GM19023 (cell line): ENCODE data around the gene GRK5.
"Not testable (repeated sequence)": the region's sequence is repeated elsewhere in the genome, so short reads cannot be mapped to it uniquely, and the experiment has no call there.

Source experiments
- ATAC-seq: cut with Tn5 transposase; IDR thresholded peaks from one replicate; pipeline ENCODE4 v1.9.1; 2021; ENCODE audit warnings: mild to moderate bottlenecking, moderate library complexity; ENCODE audit not compliant: unreplicated experiment

The GRK5 gene

DNA sequence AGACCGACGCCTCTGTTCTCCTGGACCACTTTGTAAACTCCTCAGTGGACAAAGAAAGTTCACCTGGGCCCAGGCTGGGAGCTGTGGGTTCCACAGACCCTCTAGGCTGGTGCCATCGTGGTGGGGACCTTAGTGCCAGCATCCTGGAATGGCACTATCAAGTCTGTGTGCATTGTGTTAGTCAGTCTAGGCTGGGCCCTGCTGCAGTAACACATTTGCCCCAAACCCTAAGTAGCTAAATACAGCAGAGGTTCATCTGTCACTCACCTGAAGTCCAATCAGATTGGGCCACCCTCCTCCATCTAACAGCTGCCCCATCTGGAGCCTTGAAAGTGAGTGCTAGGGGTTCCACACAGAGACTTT lies 224.4 kb downstream of the GRK5 start:
- ATAC-seq: no peak

GRCh38 chr10:119434942-119435341 lies 227.6 kb downstream of the GRK5 start:
- not testable (repeated sequence) for ATAC-seq

GRCh38 chr10:119438717-119439116 lies 231.3 kb downstream of the GRK5 start:
- no peak for ATAC-seq

GRCh38 chr10:119439922-119440321 lies 232.6 kb downstream of the GRK5 start:
- no peak for ATAC-seq

GRCh38 chr10:119441151-119441821 lies 233.9 kb downstream of the GRK5 start:
- ATAC-seq: no peak

- ATAC-seq: no peak
Measured at GRCh38 chr10:119441921-119442757, 234.8 kb downstream of the GRK5 start.

DNA sequence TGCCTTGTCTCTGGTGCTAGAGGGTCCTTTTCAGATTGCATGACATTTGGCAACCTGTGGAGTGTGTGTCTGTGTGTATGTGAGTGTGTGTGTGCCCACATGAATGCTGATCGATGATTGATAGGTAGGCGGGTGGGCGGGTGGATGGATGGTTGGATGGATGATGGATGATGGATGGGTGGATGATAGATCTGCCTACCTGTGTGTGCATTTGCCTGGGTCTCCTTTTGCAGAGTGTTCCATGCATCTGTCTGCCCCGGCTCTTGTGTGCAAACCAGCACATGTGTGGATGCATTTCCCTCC lies 235.3 kb downstream of the GRK5 start:
- ATAC-seq: no peak

- ATAC-seq: no peak
Measured at GRCh38 chr10:119443441-119443840, 236.1 kb downstream of the GRK5 start.

- no peak for ATAC-seq
Measured at GRCh38 chr10:119443970-119444660, 236.7 kb downstream of the GRK5 start.

DNA sequence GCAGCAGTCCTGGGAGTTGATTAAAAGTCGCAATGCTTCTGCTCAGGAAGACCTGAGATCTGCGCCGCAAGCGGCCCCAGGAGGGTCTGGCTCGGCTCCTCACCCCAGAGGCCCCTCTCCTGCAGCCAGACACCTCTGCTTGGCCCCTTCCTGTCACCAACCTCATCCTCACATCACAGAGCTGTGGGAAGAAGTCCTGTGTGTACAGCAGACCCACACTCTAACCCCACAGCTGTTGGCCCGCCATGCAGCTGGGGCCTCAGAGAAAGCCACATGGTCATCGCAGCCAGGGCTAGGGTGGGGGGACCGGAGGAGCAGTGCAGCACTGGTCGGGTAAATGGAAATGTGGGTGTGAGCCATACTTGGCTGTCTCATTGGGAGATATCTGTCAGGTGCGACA lies 237.5 kb downstream of the GRK5 start:
- no peak for ATAC-seq

DNA sequence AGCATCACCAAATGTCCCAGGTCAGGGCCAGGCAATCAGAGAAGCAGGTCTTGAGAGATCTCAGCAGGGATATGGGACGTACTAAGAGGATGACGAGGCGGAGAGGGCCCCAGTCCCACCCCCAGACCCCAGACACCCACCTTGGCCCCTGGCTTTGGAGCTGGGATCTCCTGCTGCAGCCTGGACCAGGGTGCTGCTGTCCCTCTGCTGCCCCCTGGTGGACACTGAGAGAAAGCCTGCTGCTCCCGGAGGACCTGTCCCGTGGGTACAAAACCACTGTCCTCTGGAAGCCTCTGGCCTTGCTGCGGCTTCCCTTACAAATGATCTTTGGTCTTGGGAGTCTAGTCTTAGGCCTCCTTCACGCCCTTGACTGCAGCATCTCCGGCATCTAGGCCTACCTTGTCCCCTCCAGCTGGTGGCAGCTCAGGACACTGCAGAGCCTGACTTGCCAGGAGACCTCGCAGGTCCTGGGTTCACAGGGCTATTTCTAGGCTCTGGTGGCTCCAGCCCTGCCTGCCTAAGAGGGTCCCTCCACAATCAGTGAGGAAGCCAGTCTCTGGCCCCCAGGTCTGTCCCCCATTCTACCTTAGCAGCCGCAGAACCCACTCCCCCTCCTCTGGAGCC lies 238.1 kb downstream of the GRK5 start:
- peak; percentile 53 for ATAC-seq

DNA sequence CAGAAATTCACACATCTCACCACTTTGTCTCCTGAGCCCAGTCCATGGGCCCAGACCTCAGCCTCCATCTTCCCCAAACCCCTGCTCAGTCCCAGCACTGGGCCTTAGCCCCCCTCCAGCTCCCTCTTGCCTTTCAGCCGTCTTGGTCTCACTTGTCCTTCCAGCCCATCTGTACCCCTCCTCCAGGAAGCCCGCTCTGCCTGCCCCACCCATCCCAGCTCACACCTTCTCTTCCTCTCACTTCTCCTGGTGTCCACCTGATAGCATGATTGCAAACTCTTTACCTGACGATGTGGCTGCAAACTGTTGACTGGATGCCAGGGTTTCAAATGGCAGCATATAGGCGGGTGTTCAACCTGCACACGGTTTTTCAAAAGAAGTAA lies 238.6 kb downstream of the GRK5 start:
- ATAC-seq: no peak

DNA sequence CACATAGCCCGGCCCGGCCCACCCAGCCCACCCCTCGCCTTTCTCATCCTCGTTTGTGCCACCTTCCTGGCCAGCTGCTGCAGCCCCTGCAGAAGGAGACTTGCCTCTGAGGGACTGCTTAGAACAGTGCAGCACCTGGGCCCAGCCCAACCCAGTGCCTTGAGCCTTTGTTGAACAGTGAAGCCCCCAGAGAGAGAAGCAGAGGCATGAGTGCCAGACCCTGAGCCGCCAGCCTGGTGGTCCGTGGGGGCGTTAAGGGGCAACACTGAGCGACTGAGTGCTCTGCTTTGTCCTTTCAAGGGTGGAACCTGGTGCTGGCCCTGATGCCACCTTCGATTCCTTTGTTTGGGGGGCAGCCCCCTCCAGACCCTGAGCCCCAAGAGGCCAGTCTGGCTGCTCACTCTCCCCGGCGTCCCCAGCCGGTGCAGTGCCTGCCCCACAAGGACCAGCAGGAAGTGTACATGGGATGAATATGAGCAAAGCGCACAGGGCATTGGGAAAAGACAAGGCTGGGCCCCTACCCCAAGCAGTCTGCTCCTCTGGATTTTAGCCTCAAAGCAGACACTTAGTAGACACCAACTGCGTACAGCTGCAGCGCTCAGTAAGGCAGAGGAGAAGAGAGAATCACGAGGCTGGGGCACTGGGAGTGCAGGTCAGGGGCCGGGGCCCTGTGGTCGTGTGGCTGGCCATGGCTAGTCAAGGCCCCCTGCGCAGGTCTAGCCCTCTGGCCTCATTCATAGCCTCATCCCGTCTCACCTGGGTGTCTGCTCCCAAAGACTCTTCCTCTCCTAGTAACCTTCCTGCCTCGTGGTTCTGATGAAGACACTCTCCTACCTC lies 239.3 kb downstream of the GRK5 start:
- ATAC-seq: no peak

- no peak for ATAC-seq
Measured at GRCh38 chr10:119447421-119447820, 240.1 kb downstream of the GRK5 start.

DNA sequence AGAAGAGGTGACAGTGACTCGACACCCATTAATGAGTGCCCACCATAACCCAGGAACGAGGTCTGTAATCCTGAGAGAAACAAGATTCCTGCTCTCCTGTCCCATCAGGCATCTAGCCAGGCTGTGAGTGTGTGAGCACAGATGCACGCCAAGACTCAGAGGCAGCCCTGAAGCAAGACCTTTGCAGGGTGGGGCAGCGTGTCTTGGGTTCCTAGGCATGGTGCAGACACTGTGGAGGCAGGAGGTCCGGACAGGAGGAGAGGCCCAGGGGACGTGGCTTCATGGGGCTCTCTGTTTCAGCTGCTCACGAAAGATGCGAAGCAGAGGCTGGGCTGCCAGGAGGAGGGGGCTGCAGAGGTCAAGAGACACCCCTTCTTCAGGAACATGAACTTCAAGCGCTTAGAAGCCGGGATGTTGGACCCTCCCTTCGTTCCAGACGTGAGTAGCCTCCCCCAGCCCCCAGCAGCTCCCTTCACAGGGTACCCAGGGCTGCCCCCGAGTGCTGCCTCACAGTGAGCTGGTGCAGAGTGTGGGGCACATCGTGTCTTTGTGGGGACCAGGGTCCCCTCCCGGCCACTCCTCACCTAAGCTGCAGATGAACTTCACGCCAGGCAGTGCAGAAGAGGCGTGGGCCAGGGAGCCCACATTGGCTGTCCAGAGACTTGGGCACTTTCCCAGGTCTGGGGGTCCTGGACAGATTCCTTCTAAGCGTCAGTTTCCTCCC lies 240.6 kb downstream of the GRK5 start:
- no peak for ATAC-seq

GRCh38 chr10:119448628-119449584 lies 241.5 kb downstream of the GRK5 start:
- ATAC-seq: no peak

- no peak for ATAC-seq
Measured at GRCh38 chr10:119449760-119450461, 242.5 kb downstream of the GRK5 start.

DNA sequence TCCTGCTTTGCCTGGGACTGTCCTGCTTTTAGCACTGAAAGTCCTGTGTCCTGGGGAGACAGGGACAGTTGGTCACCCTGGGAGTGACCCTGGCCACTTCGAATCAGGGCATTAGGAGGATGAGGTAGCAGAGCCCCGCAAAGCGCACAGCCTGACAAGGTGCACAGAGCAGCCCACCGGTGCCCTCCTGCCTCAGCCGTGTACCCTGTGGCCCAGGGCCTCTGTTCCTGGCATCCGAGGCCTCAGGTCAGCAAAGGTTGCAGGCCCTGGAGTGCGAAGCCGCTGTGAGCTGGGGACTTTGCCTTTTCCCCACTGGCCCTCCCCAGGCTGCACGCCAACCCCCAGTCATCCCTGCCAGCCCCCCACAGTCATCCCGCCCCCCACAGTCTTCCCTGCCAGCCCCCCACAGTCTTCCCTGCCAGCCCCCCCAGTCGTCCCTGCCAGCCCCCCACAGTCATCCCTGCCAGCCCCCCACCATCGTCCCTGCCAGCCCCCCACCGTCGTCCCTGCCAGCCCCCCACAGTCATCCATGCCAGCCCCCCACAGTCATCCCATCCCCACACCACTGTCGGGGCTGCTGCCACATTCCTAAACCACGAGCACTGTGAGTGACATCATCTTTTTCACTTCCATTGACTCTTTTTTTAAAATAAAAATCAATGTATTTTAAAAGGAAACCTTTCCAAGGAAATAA lies 243.4 kb downstream of the GRK5 start:
- ATAC-seq: no peak
